Effector memory CD8-positive, alpha-beta T cell (primary cell): ENCODE measurements around the gene NECAB2.

ENCODE experiments used
- ATAC-seq: fragments of 150-1000 bp; cut with Tn5 transposase; replicated peaks from 2 replicates; pipeline ENCODE4 v1.10.0; 2021; ENCODE audit warnings: mild to moderate bottlenecking, moderate library complexity
- DNase-seq, 3 experiments: peaks; one replicate each; pipeline ENCODE4 v3.0.0; 2021
- H3K27ac Mint-ChIP-seq, 2 donors: one replicate each; pipeline ENCODE4 v1.8.0; 2022; ENCODE audit warnings: mild to moderate bottlenecking in 2 of 2, mixed read lengths in 2 of 2, moderate library complexity in 2 of 2
- H3K27me3 Mint-ChIP-seq, 2 donors: one replicate each; pipeline ENCODE4 v1.8.0; 2022; ENCODE audit warnings: mixed read lengths in 2 of 2
- H3K36me3 Mint-ChIP-seq: one replicate; pipeline ENCODE4 v1.8.0; 2022; ENCODE audit warnings: mild to moderate bottlenecking, moderate library complexity, mixed read lengths; ENCODE audit not compliant: insufficient read depth
- H3K4me1 Mint-ChIP-seq, 2 donors: one replicate each; pipeline ENCODE4 v1.8.0; 2022; ENCODE audit warnings: low read depth in 2 of 2, mixed read lengths in 2 of 2
- H3K4me3 Mint-ChIP-seq, 2 donors: one replicate each; pipeline ENCODE4 v1.8.0; 2022; ENCODE audit warnings: mild to moderate bottlenecking in 2 of 2, mixed read lengths in 2 of 2, moderate library complexity in 2 of 2
- H3K9me3 Mint-ChIP-seq, 2 donors: one replicate each; pipeline ENCODE4 v1.8.0; 2022; ENCODE audit warnings: mixed read lengths in 2 of 2

Gene NECAB2

DNA sequence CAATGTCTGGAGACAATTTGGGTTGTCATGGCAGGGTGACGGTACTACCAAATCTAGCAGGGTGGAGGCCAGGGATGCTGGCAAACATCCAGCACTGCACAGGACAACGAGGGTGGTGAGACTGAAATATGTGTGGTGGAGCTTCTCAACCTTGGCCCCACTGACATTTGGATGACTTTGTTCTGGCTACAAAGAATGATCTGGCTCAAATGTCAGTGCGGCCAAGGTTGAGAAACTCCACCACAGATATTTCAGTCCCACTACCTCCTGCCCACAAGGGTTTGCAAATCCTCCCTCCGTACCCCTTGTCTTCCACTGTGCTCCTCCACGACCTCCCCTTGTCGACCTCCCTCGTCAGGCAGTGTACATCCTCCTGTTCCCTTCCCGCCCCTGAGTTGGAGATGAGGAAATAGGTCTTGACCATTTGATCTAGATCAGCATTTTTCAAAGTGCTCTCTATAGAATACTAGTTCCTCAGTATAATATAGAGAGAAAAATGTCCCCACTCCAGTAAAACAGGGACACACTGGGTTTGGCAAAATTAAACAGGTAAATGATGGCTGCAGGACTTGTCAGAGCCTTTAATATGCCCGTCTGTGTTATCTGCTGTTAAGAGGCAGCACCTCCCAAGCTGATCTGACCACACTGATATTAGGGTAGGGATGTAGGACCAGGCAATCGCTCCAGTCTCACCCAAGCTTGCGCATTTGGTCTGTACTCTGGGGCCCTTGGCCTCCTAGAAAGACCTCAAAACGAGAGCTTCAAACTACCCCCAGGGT is 8.2 kb upstream of the NECAB2 start:
- Mint-ChIP-seq H3K27ac (no peak overlapping the region), H3K4me1 (peaks cover 0 to 4% of the 10 kb centered on the region in 2 donors), H3K9me3 (no peaks in the 10 kb centered on the region), H3K36me3 (no peaks in the 10 kb centered on the region), H3K27me3 (peaks cover 6 to 22% of the 10 kb centered on the region in 2 donors), H3K4me3 (no peak overlapping the region)
- no peak for DNase-seq
- ATAC-seq, result no peak

DNA sequence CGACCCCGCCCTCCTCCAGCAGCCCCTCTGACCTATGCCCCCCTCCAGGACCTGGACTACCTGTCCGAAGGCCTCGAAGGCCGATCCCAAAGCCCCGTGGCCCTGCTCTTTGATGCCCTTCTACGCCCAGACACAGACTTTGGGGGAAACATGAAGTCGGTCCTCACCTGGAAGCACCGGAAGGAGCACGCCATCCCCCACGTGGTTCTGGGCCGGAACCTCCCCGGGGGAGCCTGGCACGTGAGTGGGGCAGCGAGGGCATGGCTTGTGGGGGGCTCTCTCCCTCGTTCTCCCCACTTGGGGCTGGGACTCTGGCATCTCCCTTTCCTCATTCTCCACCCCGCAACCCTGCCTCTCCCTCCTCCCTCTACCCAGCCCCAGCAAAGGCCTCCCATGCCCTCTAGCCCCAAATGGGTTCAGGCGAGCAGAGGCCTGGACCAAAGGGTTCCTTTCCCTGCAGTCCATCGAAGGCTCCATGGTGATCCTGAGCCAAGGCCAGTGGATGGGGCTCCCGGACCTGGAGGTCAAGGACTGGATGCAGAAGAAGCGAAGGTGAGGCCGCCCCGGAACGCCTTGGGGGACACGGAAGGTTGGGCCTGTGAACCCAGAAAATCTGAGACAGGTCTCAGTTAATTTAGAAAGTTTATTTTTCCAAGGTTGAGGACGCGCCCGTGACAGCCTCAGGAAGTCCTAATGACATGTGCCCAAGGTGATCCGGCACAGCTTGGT is 7.4 kb upstream of the NECAB2 start:
- ATAC-seq, result no peak
- Mint-ChIP-seq H3K9me3 (no peaks in the 10 kb centered on the region), H3K36me3 (no peaks in the 10 kb centered on the region), H3K4me1 (peaks cover 0 to 4% of the 10 kb centered on the region in 2 donors), H3K4me3 (no peak overlapping the region), H3K27me3 (peaks cover 0 to 14% of the 10 kb centered on the region in 2 donors), H3K27ac (no peak overlapping the region)
- DNase-seq, result no peak

DNA sequence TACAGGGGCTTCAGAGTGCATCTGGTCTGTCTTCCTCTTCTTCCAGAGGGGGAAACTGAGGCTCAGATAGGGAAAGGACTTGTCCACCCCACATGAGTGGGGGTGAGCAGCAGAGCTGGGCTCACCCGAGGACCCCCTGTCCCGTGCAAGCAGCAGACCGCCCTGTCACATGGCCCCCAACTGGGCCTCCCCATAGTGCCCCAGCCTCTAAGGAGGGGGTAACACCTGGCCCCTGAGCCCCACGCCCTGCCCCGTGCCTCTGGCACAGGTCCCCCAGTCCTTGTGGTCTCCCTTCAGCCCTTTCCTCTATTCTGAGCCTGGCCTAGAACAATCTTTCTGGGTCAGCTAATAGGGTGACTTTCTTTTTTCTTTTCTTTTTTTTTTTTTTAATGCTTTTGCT is 6.5 kb upstream of the NECAB2 start:
- Mint-ChIP-seq H3K36me3 (no peaks in the 10 kb centered on the region), H3K27ac (no peak overlapping the region), H3K27me3 (peaks cover 0 to 12% of the 10 kb centered on the region in 2 donors), H3K4me1 (peaks cover 0 to 4% of the 10 kb centered on the region in 2 donors), H3K4me3 (no peak overlapping the region), H3K9me3 (no peaks in the 10 kb centered on the region)
- DNase-seq (no peak), ATAC-seq (no peak)

DNA sequence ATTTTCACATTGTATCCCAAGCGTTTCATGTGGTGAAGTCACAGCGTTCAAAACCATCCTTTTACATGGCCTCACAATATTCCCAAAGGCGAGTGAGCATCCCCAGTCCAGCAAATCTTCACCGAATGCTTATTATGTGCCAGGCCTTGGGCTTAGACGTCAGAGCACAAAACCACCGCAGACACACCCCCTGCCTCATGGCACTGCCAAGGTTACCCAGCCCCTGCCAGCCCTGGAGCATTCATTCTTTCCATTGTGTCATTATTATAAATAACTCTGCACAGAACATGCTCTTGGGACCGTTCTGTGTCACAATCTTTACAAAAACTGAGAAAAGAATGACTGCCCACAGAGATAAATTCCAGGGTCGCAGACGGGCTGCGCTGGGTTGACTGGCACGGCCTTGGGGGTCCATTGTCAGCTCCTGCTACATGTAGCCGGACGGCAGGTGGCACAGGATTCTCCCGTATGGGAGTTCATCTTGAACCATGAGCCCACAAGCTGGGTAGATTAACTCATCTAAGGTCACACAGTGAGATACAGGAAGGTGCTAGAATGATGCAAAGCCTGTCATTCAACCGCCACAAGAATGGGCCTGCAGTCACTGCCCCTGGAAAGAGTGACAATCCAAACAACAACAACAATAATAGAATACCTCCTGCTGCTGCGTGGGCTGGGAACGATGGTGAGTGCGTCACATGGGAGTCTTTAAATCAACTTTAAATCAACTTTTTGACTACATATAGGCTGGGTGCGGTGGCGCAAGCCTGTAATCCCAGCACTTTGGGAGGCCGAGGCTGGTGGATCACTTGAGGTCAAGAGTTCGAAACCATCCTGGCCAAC is 4.5 kb upstream of the NECAB2 start:
- H3K4me3 Mint-ChIP-seq, result no peak overlapping the region
- H3K4me1 Mint-ChIP-seq, result peaks cover 0 to 4% of the 10 kb centered on the region in 2 donors
- no peak for ATAC-seq
- H3K27me3 Mint-ChIP-seq, result peaks cover 6 to 17% of the 10 kb centered on the region in 2 donors
- H3K9me3 Mint-ChIP-seq, result no peaks in the 10 kb centered on the region
- no peak overlapping the region for H3K27ac Mint-ChIP-seq
- no peaks in the 10 kb centered on the region for H3K36me3 Mint-ChIP-seq
- DNase-seq, result no peak

DNA sequence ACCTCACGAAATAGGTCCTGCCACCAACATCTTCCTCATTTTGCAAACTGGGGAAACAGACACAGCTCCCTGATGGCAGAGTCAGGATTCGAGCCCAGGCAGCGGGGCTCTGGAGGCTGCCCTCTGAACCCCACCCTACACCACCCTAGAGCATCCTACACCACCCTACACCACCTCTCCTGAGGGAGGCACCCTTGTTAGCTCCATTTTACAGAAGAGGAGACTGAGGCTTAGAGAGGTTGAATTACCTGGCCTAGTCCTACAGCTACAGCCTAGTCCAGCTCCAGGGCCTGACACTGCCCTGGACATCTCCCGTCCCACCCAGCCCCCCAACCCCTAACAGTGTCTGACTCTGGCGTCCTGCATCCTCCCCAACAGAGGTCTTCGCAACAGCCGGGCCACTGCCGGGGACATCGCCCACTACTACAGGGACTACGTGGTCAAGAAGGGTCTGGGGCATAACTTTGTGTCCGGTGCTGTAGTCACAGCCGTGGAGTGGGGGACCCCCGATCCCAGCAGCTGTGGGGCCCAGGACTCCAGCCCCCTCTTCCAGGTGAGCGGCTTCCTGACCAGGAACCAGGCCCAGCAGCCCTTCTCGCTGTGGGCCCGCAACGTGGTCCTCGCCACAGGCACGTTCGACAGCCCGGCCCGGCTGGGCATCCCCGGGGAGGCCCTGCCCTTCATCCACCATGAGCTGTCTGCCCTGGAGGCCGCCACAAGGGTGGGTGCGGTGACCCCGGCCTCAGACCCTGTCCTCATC is 3.2 kb upstream of the NECAB2 start:
- no peaks in the 10 kb centered on the region for H3K9me3 Mint-ChIP-seq
- ATAC-seq, result no peak
- peaks cover 16 to 27% of the 10 kb centered on the region in 2 donors for H3K27me3 Mint-ChIP-seq
- no peak for DNase-seq
- H3K27ac Mint-ChIP-seq, result no peak overlapping the region
- H3K4me3 Mint-ChIP-seq, result no peak overlapping the region
- no peaks in the 10 kb centered on the region for H3K36me3 Mint-ChIP-seq
- H3K4me1 Mint-ChIP-seq, result peaks cover 0 to 4% of the 10 kb centered on the region in 2 donors

DNA sequence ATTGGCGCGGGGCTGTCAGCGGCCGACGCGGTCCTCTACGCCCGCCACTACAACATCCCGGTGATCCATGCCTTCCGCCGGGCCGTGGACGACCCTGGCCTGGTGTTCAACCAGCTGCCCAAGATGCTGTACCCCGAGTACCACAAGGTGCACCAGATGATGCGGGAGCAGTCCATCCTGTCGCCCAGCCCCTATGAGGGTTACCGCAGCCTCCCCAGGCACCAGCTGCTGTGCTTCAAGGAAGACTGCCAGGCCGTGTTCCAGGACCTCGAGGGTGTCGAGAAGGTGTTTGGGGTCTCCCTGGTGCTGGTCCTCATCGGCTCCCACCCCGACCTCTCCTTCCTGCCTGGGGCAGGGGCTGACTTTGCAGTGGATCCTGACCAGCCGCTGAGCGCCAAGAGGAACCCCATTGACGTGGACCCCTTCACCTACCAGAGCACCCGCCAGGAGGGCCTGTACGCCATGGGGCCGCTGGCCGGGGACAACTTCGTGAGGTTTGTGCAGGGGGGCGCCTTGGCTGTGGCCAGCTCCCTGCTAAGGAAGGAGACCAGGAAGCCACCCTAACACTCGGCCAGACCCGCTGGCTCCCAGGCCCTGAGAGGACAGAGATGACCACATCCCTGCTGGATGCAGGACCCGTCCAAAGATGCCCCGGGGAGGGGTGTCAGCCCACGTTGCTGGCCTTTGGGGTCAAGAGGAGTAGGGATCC is 2.4 kb upstream of the NECAB2 start:
- ATAC-seq, result no peak
- Mint-ChIP-seq H3K4me1 (peaks cover 0 to 4% of the 10 kb centered on the region in 2 donors), H3K4me3 (no peak overlapping the region), H3K27ac (no peak overlapping the region), H3K9me3 (no peaks in the 10 kb centered on the region), H3K36me3 (no peaks in the 10 kb centered on the region), H3K27me3 (peaks cover 19 to 34% of the 10 kb centered on the region in 2 donors)
- DNase-seq, result no peak

DNA sequence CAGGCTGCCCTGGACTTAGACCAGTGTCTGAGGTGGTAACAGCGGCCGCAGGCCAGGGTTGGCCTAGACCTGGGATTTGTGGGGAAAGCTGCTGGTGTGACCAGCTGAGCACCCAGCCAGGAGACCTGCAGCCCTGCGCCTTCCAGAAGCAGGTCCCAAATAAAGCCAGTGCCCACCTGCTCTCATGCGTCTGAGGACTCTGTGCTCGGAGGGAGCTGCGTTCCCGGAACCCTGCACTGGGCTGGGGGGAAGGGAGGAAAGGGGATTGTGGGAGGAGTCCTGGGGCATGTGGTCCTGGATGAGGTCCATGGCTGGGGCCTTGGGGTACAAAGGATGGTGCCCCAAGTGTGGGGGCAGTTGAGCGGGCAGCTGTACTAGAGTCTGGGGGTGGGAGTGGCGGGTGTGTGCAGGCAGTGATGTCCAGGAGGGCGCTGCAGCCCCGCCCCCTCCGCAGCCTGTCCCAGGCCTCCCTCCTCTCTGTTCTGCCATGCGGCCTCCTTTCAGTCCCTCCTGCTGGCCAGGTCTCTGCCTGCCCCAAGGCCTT is 1.8 kb upstream of the NECAB2 start:
- H3K9me3 Mint-ChIP-seq, result no peaks in the 10 kb centered on the region
- no peak overlapping the region for H3K4me3 Mint-ChIP-seq

DNA sequence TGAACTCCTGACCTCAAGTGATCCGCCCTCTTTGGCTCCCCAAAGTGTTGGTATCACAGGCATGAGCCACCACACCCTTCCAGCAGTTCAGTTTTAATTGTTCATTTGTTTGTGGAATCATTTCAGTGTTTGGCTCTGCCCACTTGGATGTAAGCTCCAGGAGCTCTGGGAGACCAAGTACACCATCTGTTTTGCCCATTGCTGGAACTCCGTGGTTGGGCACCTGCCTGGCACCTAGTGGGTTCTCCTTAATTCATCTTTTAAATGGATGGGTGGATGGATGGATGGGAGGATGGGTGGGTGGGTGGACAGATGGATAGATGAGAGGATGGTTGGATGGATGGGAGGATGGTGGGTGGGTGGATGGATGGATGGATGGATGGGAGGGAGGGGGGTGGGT is 953 bp upstream of the NECAB2 start:
- peaks cover 19 to 45% of the 10 kb centered on the region in 2 donors for H3K27me3 Mint-ChIP-seq
- ATAC-seq, result no peak

More for the DNA sequence above, 1.8 kb upstream of the NECAB2 start:
- ATAC-seq (no peak), DNase-seq (no peak)
- Mint-ChIP-seq H3K4me1 (peaks cover 0 to 4% of the 10 kb centered on the region in 2 donors), H3K36me3 (no peaks in the 10 kb centered on the region), H3K27ac (no peak overlapping the region), H3K27me3 (peaks cover 19 to 38% of the 10 kb centered on the region in 2 donors)

DNA sequence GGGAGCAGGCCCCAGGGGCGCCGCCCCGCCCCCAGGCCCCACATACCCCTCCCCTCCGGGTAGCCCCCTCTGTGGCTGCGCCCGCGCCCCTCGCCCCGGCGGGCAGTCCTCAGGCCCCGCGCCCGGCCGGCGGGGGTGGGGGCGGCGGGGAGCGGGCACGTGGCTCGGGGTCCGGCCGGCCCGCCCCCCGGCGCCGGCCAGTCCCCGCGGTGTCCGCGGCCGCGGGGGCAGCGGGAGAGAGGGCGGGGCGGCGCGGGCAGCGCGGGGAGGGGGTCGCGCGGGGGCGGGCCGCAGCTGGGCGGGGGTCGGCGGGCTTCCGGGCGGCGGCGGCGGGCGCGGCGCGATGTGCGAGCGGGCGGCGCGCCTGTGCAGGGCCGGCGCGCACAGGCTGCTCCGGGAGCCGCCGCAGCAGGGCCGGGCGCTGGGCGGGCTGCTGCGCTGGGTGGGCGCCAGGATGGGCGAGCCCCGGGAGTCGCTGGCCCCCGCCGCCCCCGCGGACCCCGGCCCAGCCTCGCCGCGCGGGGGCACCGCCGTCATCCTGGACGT is 335 bp downstream of the NECAB2 start:
- H3K4me1 Mint-ChIP-seq, result peaks cover 0 to 4% of the 10 kb centered on the region in 2 donors
- no peak overlapping the region for H3K27ac Mint-ChIP-seq
- H3K4me3 Mint-ChIP-seq, result no peak overlapping the region
- no peaks in the 10 kb centered on the region for H3K9me3 Mint-ChIP-seq
- H3K36me3 Mint-ChIP-seq, result no peaks in the 10 kb centered on the region
- no peak for DNase-seq
- no peak for ATAC-seq
- H3K27me3 Mint-ChIP-seq, result peaks cover 19 to 55% of the 10 kb centered on the region in 2 donors

More for the DNA sequence above, 953 bp upstream of the NECAB2 start:
- no peak for DNase-seq
- Mint-ChIP-seq H3K4me3 (no peak overlapping the region), H3K36me3 (no peaks in the 10 kb centered on the region), H3K27ac (no peak overlapping the region), H3K4me1 (peaks cover 0 to 4% of the 10 kb centered on the region in 2 donors), H3K9me3 (no peaks in the 10 kb centered on the region)

DNA sequence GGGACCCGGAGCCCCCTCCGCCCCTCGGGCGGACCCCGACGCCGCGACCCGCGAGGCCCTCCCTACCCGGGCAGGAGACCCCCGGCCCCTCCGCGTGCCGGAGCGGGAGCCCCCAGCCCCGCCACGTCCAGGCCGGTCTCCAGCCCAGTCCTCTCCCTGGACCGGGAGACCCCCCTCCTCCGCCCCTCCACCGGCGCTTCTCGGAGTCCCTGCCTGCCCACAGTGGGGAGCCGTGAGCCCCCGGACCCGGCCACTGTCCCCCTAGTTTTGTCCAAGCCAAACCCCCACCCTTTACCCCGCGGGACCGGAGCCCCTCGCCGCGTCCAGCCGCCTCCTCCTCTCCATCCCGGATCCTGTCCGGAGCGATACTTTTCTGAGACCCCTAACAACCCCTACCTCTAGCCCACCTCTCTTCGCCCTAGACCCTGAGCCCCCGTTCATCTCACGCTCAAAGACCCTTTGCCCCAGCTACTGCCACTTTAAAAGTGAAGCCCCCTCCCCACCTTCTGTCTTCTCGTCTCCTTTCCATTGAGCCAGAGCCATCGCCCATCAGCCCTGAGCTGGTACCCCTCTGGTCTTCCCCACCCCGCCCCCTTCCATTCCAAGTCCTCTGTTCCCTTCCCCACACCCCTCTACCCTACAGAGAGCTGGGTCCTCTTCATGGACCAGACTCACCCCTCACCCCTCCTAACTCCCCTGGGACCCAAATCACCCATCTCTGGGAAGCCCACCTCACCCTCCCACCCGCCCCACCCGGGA is 1.0 kb downstream of the NECAB2 start:
- H3K27ac Mint-ChIP-seq, result no peak overlapping the region
- peaks cover 19 to 61% of the 10 kb centered on the region in 2 donors for H3K27me3 Mint-ChIP-seq
- ATAC-seq, result no peak
- H3K36me3 Mint-ChIP-seq, result no peaks in the 10 kb centered on the region
- peak overlapping the region; percentile 40 to 46 for H3K4me3 Mint-ChIP-seq
- peaks cover 0 to 4% of the 10 kb centered on the region in 2 donors for H3K4me1 Mint-ChIP-seq
- no peak for DNase-seq
- no peaks in the 10 kb centered on the region for H3K9me3 Mint-ChIP-seq

DNA sequence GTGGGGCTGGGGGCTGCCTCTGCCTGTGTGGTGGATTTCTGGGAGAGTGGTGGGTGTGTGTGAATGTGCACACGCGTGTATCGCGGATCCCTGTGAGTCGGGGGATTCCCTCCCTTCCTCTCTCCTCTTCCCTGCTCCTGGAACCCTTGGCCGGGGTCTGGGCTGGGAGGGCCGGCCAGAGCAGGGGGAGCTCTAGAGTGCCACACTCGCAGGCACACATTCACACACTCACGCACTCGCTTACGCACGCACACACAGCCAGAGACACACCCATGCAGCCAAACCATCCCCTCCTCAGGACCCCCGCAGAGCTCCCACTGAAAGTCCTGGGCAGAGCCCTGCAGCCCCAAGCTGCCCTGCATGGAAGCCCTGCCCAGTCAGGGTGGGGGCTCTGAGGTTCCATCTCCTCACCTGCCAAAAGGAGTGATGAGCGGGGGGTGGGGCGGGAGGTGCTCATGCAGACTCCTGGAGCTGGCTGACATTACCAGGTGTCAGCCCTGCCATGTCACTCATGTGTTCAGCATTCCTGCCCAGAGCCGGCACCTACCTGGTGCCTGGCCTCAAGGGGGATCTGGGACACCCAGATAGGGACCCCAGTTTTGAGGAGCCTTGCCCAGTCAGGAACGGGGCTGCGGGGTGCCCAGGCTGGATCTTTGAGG is 1.9 kb downstream of the NECAB2 start:
- peaks cover 0 to 4% of the 10 kb centered on the region in 2 donors for H3K4me1 Mint-ChIP-seq
- no peak for DNase-seq
- no peak for ATAC-seq
- no peak overlapping the region for H3K27ac Mint-ChIP-seq
- H3K4me3 Mint-ChIP-seq, result peak overlapping the region; percentile 46 to 58
- peaks cover 19 to 69% of the 10 kb centered on the region in 2 donors for H3K27me3 Mint-ChIP-seq
- H3K9me3 Mint-ChIP-seq, result no peaks in the 10 kb centered on the region
- no peaks in the 10 kb centered on the region for H3K36me3 Mint-ChIP-seq
